ENCODE measurements around the gene XPR1. TPM values are rescaled to one million over a fixed set of nuclear protein-coding genes. Genes with fewer than 3 reads are reported as not detected.
"Not testable (repeated sequence)": the region's sequence is repeated elsewhere in the genome, so short reads cannot be mapped to it uniquely, and the experiment has no call there.

XPR1 gene
- total RNA-seq, 1 donor from 2014 or later = 147 TPM

DNA sequence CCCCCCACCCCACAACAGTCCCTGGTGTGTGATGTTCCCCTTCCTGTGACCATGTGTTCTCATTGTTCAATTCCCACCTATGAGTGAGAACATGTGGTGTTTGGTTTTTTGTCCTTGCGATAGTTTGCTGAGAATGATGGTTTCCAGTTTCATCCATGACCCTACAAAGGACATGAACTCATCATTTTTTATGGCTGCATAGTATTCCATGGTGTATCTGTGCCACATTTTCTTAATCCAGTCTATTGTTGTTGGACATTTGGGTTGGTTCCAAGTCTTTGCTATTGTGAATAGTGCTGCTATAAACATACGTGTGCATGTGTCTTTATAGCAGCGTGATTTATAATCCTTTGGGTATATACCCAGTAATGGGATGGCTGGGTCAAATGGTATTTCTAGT lies 51.3 kb downstream of the XPR1 start:
- not testable (repeated sequence) for DNase-seq (ENCODE audit: low spot score)

DNA sequence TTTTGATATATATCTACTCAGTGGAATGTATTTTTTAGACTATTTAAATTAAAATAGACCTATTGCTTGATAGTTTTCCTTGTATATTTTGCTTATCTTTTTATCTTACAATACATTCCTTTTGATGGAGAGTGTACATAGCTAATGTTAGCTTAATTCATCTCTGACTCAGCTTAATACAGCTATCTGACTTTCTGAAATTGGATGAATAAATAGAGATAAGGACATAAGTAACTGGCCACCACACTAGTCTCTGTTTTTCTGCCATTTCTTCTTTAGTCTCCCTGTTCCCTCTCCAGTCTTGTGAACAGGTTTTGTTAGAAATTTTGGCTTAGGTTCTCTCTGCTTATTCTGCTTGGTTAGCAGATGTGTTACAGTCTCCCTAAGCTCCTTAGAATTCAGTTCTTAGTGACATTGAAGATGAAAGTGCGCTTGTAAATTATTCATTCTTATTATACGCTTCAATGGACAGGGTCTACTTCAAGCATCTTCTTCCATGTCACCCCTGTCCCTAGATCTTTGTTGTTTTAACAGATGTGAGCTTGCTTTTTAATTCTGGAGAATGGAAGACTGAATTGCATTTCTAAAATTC lies 59.6 kb downstream of the XPR1 start:
- intact Hi-C loops (cut with DNase I) = no loop called here
- no peak for DNase-seq (ENCODE audit: low spot score)

More for the DNA sequence above, 51.3 kb downstream of the XPR1 start:
- intact Hi-C loops (cut with DNase I) = not testable (repeated sequence)

DNA sequence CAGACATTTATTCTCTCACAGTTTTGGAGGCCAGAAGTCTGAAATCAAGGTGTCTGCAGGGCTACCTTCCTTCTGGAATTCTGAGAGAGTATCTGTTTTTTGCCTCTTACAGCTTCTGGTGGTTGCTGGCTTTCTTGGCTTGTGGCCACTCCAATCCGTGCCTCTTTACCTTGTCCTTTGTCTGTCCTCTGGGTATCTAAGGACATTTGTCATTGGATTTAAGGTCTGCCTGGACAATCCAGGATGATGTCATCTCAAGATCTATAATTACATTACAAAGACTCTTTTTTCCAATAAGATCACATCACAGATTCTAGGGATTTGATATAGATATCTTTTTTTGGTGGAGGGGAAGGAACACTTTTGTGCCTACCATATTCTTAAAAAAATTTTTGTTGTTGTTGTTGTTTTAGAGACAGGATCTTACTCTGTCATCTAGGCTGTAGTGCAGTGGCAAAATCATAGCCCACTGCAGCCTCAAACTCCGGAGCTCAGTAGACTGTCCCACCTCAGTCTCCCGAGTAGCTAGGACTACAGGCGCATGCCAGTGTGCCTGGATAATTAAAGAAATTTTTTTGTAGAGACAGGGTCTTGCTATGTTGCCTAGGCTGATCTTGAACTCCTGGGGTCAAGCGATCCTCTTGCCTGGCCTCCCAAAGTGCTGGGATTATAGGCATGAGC lies 61.9 kb downstream of the XPR1 start:
- intact Hi-C loops (cut with DNase I) = no loop called here
- no peak for DNase-seq (ENCODE audit: low spot score)

DNA sequence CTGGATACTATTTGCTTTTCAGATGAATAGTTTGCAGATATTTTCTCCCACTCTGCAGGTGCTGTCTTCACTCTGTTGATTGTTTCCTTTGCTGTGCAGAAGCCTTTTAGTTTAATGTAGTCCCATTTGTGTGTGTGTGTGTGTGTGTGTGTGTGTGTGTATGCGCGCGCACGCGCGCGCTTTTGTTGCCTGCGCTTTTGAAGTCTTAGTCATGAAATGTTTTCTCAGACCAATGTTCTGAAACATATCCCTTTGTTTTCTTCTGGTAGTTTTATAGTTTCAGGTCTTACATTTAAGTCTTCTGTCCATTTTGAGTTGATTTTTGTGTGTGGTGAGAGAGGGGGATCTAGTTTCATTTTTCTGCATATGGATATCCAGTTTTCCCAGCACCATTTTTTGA lies 63.5 kb downstream of the XPR1 start:
- intact Hi-C loops (cut with DNase I) = no loop called here
- no peak for DNase-seq (ENCODE audit: low spot score)

DNA sequence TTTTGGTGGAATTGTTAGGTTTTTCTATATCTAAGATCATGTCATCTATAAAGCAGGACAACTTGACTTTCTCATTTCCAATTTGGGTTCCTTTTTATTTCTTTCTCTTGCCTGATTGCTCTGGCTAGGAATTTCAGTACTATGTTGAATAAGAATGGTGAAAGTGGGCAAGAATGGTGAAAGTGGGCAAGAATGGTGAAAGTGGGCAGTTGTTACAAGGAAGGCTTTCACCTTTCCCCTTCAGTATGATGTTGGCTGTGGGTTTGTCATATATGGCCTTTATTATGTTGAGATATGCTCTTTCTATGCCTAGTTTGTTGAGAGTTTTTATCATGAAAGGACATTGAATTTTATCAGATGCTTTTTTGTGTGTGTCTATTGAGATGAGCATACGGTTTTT lies 64.5 kb downstream of the XPR1 start:
- intact Hi-C loops (cut with DNase I) = no loop called here

DNA sequence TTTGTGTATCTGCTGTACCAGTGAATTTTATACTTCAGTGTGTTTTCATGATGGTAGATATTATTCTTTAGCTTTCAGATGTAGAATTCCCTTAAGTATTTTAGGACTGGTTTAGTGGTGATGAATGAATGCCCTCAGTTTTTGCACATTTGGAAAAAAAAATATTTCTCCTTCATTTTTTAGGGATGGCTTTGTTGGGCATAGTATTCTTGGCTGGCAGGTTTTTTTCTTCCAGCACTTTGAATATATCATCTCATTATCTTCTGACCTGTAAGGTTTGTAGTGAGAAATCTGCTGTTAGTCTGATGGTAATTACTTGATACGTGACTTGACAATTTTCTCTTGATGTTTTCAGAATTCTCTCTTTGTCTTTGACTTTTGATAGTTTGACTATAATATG lies 66.8 kb downstream of the XPR1 start:
- DNase-seq (ENCODE audit: low spot score) = no peak
- intact Hi-C loops (cut with DNase I) = no loop called here

More for the DNA sequence above, 64.5 kb downstream of the XPR1 start:
- no peak for DNase-seq (ENCODE audit: low spot score)

DNA sequence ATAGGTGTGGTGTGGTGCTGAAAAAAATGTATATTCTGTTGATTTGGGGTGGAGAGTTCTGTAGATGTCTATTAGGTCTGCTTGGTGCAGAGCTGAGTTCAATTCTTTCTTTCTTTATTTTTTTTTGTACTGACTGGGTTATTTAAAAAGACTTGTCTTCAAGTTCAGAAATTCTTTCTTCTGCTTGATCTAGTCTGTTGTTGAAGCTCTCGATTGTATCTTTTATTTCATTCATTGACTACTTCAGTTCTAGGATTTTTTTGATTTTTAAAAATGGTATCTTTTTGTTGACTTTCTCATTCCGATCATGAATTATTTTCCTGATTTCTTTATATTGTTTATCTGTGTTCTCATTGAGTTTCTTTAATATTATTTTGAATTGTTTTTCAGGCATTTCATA lies 70.6 kb downstream of the XPR1 start:
- intact Hi-C loops (cut with DNase I) = not testable (repeated sequence)

DNA sequence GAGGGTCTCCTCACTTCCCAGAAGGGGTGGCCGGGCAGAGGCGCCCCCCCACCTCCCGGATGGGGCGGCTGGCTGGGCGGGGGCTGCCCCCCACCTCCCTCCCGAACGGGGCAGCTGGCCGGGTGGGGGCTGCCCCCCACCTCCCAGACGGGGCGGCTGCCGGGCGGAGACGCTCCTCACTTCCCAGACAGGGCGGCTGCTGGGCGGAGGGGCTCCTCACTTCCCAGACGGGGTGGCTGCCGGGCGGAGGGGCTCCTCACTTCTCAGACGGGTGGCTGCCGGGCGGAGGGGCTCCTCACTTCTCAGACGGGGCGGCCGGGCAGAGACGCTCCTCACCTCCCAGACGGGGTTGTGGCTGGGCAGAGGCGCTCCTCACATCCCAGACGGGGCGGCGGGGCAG lies 78.9 kb downstream of the XPR1 start:
- intact Hi-C loops (cut with DNase I); DNase-seq (ENCODE audit: low spot score): not testable (repeated sequence)

More for the DNA sequence above, 70.6 kb downstream of the XPR1 start:
- DNase-seq (ENCODE audit: low spot score) = not testable (repeated sequence)

DNA sequence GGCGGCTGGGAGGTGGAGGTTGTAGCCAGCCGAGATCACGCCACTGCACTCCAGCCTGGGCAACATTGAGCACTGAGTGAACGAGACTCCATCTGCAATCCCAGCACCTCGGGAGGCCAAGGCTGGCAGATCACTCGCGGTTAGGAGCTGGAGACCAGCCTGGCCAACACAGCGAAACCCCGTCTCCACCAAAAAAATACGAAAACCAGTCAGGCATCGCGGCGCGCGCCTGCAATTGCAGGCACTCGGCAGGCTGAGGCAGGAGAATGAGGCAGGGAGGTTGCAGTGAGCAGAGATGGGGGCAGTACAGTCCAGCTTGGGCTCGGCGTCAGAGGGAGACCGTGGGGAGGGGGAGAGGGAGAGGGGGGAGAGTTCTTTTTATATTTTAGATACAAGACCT lies 79.4 kb downstream of the XPR1 start:
- intact Hi-C loops (cut with DNase I); DNase-seq (ENCODE audit: low spot score): not testable (repeated sequence)

DNA sequence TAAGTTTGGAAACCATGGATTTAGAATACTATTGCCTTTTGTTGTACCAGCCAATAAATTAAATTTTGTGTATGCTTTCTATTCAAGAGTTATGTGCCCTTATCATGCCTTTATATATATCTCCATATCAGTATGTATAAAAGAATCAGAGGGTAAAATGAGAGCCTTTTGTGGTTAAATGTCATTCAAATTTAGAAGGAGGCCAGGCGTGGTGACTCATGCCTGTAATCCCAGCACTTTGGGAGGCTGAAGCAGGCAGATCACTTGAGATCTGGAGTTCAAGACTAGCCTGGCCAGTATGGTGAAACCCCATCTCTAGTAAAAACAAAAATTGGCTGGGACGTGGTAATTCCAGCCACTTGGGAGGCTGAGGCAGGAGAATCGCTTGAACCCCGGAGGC lies 88.9 kb downstream of the XPR1 start:
- intact Hi-C loops (cut with DNase I) = no loop called here

DNA sequence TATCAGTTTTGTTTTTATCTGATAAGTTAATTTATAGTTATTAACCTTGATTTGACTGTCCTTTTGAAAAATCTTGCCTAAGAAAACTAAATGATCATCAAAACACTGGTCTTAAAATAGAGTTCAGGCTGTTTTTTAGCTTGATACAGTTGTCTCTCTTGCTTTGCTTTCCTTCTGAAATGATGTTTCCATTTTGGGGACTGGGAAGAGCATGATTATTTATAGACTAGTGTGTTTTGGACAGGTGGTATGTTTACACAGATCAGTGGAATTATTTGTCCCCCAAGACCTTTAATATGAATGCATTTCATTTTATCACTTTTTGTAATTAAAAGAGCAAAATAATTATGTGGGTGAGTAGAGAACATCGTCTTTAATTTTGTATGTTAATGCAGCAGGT lies 90.8 kb downstream of the XPR1 start:
- no peak for DNase-seq (ENCODE audit: low spot score)
- intact Hi-C loops (cut with DNase I) = no loop called here

More for the DNA sequence above, 88.9 kb downstream of the XPR1 start:
- no peak for DNase-seq (ENCODE audit: low spot score)

DNA sequence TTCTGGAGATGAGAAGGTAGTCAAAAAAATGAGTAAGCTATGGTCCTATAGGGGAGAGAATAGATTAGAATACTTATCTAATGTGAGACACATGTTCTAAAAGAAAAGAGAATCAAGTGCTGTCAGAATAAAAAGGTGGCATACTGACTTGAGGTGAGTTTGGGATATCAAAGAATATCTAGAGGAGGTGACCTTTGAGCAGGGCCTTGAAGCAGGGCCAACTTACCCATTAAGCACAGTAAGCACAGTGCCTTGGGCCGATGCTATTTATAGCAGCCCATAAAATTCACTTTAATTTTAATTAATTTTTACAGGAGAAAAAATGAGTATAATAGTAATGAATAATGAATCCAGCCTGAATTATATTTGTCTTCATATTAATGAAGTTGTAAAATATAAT lies 92.2 kb downstream of the XPR1 start:
- intact Hi-C loops (cut with DNase I) = no loop called here
- DNase-seq (ENCODE audit: low spot score) = no peak

DNA sequence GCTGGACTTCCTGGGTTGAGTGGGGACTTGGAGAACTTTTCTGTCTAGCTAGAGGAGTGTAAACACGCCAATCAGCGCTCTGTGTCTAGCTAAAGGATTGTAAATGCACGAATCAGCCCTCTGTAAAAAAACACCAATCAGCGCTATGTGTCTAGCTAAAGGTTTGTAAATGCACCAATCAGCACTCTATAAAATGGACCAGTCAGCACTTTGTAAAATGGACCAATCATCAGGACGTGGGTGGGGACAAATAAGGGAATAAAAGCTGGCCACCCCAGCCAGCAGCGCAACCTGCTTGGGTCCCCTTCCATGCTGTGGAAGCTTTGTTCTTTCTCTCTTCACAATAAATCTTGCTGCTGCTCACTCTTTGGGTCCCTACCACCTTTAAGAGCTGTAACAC lies 94.2 kb downstream of the XPR1 start:
- intact Hi-C loops (cut with DNase I); DNase-seq (ENCODE audit: low spot score): not testable (repeated sequence)

DNA sequence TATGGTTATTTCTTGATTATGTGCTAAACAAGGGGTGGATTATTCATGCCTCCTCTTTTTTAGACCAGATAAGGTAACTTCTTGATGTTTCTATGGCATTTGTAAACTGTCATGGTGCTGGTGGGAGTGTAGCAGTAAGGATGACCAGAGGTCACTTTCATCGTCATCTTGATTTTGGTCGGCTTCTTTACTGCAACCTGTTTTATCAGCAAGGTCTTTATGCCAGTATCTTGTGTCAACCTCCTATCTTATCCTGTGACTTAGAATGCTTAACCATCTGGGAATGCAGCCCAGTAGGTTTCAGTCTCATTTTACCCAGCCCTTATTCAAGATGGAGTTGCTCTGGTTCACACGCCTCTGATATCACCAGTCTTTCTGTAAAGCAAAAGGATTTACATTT lies 95.9 kb downstream of the XPR1 start:
- DNase-seq (ENCODE audit: low spot score); intact Hi-C loops (cut with DNase I): not testable (repeated sequence)

DNA sequence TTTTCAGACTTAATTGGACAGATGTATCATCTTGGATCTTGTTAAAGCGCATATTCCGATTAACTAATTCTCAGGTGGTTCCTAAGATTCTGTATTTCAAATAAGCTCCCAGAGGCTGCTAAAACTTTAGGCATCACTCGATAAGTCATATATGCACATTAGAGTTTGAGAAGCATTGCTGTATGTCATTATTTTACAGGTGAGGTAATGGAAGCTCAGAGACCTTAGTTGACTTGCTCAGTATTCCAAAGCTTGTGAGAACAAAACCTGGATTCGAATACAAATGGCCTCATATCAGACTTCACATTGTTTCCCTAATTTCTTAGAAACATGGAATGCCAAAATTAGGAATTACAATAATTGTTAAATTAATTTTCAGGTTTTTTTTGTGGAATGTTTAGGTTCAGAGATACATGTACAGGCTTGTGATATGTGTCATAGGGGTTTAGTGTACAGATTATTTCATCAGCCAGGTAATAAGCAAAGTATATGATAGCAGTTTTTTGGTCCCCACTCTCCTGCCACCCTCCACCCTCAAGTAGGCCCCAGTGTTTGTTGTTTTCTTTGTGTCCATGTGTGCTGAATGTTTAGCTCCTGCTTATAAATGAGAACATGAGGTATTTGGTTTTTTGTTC lies 96.8 kb downstream of the XPR1 start:
- DNase-seq (ENCODE audit: low spot score) = no peak
- intact Hi-C loops (cut with DNase I) = no loop called here

DNA sequence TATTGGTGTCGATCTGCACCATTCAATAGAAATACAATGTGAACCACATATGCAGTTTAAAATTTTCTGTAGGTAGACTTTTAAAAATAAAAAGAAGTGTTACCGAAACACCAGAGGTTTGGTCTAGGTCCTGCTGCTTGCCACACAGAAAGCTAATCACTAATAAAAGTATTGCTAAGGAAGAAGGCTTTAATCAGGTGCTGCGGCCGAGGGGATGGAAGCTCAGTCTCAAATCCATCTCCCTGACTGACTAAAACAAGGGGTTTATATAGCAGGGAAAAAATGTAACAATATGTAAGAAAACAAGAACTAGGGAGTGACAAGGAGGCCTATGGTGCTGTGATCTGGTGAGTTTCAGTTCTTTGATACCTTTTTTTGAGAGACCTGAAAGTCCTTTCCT lies 99.3 kb downstream of the XPR1 start:
- intact Hi-C loops (cut with DNase I) = no loop called here
- no peak for DNase-seq (ENCODE audit: low spot score)

DNA sequence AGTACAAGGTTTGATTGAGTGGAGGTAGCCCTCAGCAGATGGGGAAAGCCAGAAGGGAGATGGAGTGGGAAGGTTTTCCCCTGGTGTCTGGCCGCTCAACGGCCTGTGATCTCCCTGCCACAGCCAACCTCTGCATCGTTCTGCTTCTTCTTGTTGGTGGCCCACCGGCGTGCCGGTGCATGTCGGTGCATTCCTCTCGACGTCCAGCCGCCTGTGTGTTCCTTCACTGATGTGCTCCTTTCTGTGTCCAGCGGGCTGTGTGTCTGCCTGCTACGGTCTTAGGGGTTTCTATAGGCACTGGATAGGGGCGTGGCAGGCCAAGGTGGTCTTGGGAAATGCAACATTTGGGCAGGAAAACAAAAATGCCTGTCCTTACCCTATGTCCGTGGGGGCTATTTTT lies 101.0 kb downstream of the XPR1 start:
- DNase-seq (ENCODE audit: low spot score) = no peak
- intact Hi-C loops (cut with DNase I) = no loop called here

DNA sequence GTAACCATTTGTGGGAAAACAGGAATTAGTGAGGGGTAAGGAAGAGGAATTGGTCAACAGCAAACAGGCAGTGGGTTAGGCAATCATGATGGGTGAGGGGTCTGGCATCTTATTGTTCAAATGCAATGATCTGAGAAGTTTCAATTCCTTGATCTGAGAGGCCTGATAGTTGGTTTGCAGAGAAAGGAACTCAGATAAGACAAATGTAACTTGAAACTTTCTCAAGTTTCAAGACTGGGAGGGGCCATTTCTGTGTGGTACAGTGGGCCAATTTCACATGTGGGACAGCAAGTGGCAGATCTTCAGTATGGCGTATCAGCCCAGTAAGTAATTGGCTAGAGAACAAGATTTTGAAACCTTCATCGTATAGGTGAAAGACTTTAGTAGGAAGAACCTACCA lies 102.5 kb downstream of the XPR1 start:
- DNase-seq (ENCODE audit: low spot score) = no peak
- intact Hi-C loops (cut with DNase I) = no loop called here

DNA sequence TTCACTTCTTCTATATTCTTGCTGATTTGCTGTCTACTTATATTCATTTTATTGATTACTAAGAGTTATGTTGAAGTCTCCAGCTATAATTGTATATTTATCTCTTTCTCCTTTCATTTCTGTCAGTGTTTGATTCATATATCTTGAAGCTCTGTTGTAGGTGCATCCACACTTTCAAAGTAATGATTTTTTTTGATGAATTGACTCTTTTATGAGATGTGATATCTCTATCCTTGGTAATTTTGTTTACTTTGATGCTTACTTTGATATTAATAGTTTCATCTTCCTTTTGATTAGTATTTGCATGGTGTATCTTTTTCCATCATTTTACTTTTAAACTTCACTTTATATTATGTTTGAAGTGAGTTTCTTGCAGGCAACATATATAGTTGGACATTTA lies 110.8 kb downstream of the XPR1 start:
- intact Hi-C loops (cut with DNase I) = no loop called here
- DNase-seq (ENCODE audit: low spot score) = no peak

DNA sequence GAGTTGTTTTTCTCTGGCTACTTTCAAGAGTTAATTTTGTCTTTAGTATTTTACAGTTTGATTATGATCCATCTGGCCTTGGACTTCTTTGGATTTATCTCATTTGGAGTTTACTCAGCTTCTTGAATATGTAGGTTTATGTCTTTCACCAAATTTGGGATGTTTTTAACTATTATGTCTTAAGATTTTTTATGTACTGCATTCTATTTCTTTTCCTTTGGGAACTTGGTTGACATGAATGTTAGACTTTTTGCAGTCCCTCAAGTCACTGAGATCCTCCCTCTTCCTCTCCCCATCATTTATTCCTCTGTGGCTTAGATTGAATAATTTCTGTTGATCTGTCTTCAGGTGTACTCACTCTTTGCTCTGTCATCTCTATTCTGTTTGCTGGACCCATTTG lies 112.0 kb downstream of the XPR1 start:
- intact Hi-C loops (cut with DNase I) = no loop called here
- no peak for DNase-seq (ENCODE audit: low spot score)

DNA sequence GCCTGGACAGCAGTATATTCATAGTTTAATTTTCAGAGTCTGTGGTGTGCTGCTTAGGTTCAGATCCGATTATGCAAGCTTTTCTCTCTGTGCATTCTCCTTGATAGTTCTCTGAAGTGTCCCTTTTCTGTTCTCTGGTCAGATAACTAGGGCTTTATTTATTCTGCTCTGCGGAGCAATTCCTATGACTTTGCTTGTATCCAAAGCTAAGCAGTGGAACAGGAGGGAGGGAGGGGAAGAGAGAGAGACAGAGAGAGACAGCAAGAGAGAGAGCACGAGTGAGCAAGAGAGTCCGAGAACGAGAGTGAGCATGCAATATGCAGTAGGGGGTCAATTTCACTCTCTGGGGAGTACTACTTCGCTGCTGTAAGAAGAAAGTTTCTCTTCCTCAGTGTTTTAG lies 113.3 kb downstream of the XPR1 start:
- no peak for DNase-seq (ENCODE audit: low spot score)
- intact Hi-C loops (cut with DNase I) = no loop called here

Measured in cardiac septum (tissue), 1 donor.